NB4 (cell line): ENCODE data around the gene COL8A1.

ENCODE experiments used
- POLR2A ChIP-seq: IDR thresholded peaks from 2 replicates; pipeline ENCODE4 v1.6.1; 2011; ENCODE audit warnings: mild to moderate bottlenecking; ENCODE audit not compliant: insufficient read length; ENCODE audit errors: extremely low read depth
- TF ChIP-seq, protein P1 (sequence below): IDR thresholded peaks from one replicate; pipeline ENCODE4 v1.5.1; 2012; ENCODE audit warnings: low read depth, low read length
- TF ChIP-seq, protein P2 (sequence below): IDR thresholded peaks from 2 replicates; pipeline ENCODE4 v1.6.1; 2011; ENCODE audit warnings: low read depth, low read length

DNA sequence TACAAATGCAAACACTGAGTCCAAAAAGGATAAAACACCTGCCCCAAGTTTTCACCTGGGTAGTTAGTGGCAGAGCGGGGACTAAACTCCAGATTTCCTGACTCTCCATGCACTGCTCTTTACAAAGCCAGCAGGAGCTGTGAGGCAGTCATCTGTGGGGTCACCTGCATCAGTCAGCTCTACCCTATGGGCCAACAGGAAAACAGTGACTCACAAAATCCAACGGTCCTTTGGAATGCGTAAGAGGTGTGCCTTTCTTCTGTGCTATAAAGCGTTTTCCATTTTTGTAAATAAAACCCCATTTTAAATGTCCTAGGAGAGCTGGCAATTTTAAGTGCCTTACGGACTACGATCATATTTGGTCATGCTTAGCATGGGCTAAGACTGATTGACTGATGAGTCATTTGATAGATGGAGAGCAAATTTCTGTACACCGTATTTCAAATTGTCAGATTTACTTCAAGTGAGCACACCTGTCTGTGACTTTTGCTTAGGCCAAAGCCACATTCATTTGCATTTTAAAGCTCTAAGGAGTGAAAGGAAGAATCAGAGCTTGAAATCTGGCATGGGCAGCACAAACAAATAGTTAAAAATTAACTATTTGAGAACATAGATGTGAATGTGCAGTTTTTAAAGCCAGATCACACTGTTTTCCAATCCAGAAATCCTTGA lies 4.4 kb upstream of the COL8A1 start:
- TF ChIP-seq, protein P1, sequence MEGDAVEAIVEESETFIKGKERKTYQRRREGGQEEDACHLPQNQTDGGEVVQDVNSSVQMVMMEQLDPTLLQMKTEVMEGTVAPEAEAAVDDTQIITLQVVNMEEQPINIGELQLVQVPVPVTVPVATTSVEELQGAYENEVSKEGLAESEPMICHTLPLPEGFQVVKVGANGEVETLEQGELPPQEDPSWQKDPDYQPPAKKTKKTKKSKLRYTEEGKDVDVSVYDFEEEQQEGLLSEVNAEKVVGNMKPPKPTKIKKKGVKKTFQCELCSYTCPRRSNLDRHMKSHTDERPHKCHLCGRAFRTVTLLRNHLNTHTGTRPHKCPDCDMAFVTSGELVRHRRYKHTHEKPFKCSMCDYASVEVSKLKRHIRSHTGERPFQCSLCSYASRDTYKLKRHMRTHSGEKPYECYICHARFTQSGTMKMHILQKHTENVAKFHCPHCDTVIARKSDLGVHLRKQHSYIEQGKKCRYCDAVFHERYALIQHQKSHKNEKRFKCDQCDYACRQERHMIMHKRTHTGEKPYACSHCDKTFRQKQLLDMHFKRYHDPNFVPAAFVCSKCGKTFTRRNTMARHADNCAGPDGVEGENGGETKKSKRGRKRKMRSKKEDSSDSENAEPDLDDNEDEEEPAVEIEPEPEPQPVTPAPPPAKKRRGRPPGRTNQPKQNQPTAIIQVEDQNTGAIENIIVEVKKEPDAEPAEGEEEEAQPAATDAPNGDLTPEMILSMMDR = no peak
- no peak for TF ChIP-seq POLR2A
- TF ChIP-seq, protein P2, sequence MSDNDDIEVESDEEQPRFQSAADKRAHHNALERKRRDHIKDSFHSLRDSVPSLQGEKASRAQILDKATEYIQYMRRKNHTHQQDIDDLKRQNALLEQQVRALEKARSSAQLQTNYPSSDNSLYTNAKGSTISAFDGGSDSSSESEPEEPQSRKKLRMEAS = no peak
